ENCODE results near the gene PAM. TPM values are rescaled to one million over a fixed set of nuclear protein-coding genes. Genes with fewer than 3 reads are reported as not detected.
"Not testable (repeated sequence)": the region's sequence is repeated elsewhere in the genome, so short reads cannot be mapped to it uniquely, and the experiment has no call there.

The PAM gene
- total RNA-seq, 4 donors from 2014 or later: 73.0 to 181 (median 138) TPM

DNA sequence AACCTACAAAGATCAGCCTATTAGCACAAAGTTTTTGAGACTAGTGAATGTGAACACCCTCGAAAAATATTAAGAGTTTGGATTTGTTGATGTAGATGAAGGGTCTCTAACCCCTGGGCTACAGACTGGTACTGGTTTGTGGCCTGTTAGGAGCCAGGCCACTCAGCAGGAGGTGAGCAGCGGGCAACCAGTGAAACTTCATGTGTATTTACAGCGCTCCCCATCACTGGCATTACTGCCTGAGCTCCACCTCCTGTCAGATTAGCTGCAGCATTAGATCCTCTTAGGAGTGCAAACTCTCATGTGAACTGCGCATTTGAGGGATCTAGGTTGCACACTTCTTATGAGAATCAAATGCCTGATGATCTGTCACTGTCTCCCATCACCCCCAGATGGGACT, 11.2 kb upstream of the PAM start:
- H3K36me3 ChIP-seq: no peaks in the 10 kb centered on the region
- no peak overlapping the region for H3K27ac ChIP-seq
- 80 to 89% methylated on average over 1 to 4 of the region's 4 CpGs for WGBS, 2 donors (ENCODE audit: low coverage in 1 of 2)
- intact Hi-C loops (cut with DNase I; ENCODE audit: low total_unique reads): no loop called here
- DNase-seq: no peak
- H3K4me3 ChIP-seq: no peak overlapping the region
- in situ Hi-C loops (cut with MboI; ENCODE audit: low pct_ligation_motif_present in 1 of 4, low pct_unique_long_range_greater_than_20kb in 1 of 4, low sequenced_read_pairs in 3 of 4): no loop called here
- H3K27me3 ChIP-seq: no peaks in the 10 kb centered on the region
- no peaks in the 10 kb centered on the region for H3K9me3 ChIP-seq
- H3K4me1 ChIP-seq: no peaks in the 10 kb centered on the region
- TF ChIP-seq POLR2AphosphoS5 (IDR thresholded peaks at IDR 0.05): no peak
- no peak for TF ChIP-seq EP300 (IDR thresholded peaks at IDR 0.05; ENCODE audit: low read depth)
- TF ChIP-seq POLR2A (IDR thresholded peaks at IDR 0.05): no peak
- no peak for TF ChIP-seq CTCF (IDR thresholded peaks at IDR 0.05)

GRCh38 chr5:102747386-102748166, 7.5 kb upstream of the PAM start:
- WGBS, 2 donors (ENCODE audit: low coverage in 1 of 2): 65 to 73% methylated on average over 4 of the region's 4 CpGs
- no peak overlapping the region for H3K27ac ChIP-seq
- TF ChIP-seq CTCF (IDR thresholded peaks at IDR 0.05) (no peak), POLR2AphosphoS5 (IDR thresholded peaks at IDR 0.05) (no peak), POLR2A (IDR thresholded peaks at IDR 0.05) (no peak), EP300 (IDR thresholded peaks at IDR 0.05; ENCODE audit: low read depth) (no peak)
- no peaks in the 10 kb centered on the region for H3K36me3 ChIP-seq
- H3K4me1 ChIP-seq: no peaks in the 10 kb centered on the region
- intact Hi-C loops (cut with DNase I; ENCODE audit: low total_unique reads): no loop called here
- in situ Hi-C loops (cut with MboI; ENCODE audit: low pct_ligation_motif_present in 1 of 4, low pct_unique_long_range_greater_than_20kb in 1 of 4, low sequenced_read_pairs in 3 of 4): no loop called here
- H3K27me3 ChIP-seq: no peaks in the 10 kb centered on the region
- H3K4me3 ChIP-seq: no peak overlapping the region
- no peaks in the 10 kb centered on the region for H3K9me3 ChIP-seq
- no peak for DNase-seq

GRCh38 chr5:102749416-102750030, 5.6 kb upstream of the PAM start:
- DNase-seq: no peak
- WGBS, 2 donors (ENCODE audit: low coverage in 1 of 2): 59% methylated on average over 5 of the region's 5 CpGs
- no peak for TF ChIP-seq EP300 (IDR thresholded peaks at IDR 0.05; ENCODE audit: low read depth)
- no peak for TF ChIP-seq POLR2AphosphoS5 (IDR thresholded peaks at IDR 0.05)
- no peak for TF ChIP-seq CTCF (IDR thresholded peaks at IDR 0.05)
- no peak for TF ChIP-seq POLR2A (IDR thresholded peaks at IDR 0.05)
- in situ Hi-C loops (cut with MboI; ENCODE audit: low pct_ligation_motif_present in 1 of 4, low pct_unique_long_range_greater_than_20kb in 1 of 4, low sequenced_read_pairs in 3 of 4) (loop anchor here in 1 of 4 donors (25.0 kb wide), 1 partner anchor 388 kb away; no protein-coding TSS in a partner anchor), intact Hi-C loops (cut with DNase I; ENCODE audit: low total_unique reads) (no loop called here)
- H3K27ac ChIP-seq: no peak overlapping the region
- H3K36me3 ChIP-seq: no peaks in the 10 kb centered on the region
- no peak overlapping the region for H3K4me3 ChIP-seq
- H3K9me3 ChIP-seq: no peaks in the 10 kb centered on the region
- H3K27me3 ChIP-seq: peaks cover 9% of the 10 kb centered on the region
- peaks cover 0 to 8% (median 6%) of the 10 kb centered on the region in 4 donors for H3K4me1 ChIP-seq

DNA sequence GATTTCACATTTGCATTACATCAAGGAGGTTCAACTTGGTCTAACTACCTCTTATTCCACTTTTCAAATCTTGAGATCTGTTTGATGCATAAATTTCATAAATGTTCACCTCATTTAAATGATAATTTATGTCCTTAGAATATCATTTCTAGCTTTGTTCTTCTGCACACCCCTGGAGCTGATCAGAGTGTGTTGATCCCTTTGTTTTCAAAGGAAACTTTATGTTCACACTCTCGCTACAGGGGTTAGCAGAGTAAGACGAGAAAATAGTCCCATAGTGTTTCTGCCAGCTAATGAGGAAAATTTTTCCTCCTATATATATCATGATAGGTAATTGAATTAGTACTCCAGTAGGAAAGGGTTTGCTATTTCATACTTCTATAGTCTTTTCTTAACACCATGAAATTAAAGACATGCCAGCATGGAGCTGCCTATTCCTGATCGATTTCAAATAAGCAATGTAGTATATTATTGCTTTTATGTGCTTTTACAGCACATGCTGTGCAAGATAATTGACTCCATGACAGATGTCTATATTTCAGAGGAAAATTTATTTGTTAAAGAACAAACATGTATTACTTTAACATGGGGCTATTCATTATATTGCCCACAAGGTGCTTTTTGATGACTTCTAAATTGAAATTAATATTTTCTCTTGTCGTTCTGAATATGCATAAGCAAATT, 4.8 kb upstream of the PAM start:
- DNase-seq: no peak
- no peaks in the 10 kb centered on the region for H3K9me3 ChIP-seq
- H3K27ac ChIP-seq: no peak overlapping the region
- H3K36me3 ChIP-seq: no peaks in the 10 kb centered on the region
- H3K4me3 ChIP-seq: no peak overlapping the region
- 73 to 78% methylated on average over 4 of the region's 4 CpGs for WGBS, 2 donors (ENCODE audit: low coverage in 1 of 2)
- intact Hi-C loops (cut with DNase I; ENCODE audit: low total_unique reads) (no loop called here), in situ Hi-C loops (cut with MboI; ENCODE audit: low pct_ligation_motif_present in 1 of 4, low pct_unique_long_range_greater_than_20kb in 1 of 4, low sequenced_read_pairs in 3 of 4) (loop anchor here in 1 of 4 donors (25.0 kb wide), 1 partner anchor 387 kb away; no protein-coding TSS in a partner anchor)
- TF ChIP-seq EP300 (IDR thresholded peaks at IDR 0.05; ENCODE audit: low read depth) (no peak), POLR2AphosphoS5 (IDR thresholded peaks at IDR 0.05) (no peak), POLR2A (IDR thresholded peaks at IDR 0.05) (no peak), CTCF (IDR thresholded peaks at IDR 0.05) (no peak)
- H3K4me1 ChIP-seq: peaks cover 0 to 10% (median 9%) of the 10 kb centered on the region in 4 donors
- H3K27me3 ChIP-seq: peaks cover 9% of the 10 kb centered on the region

- intact Hi-C loops (cut with DNase I; ENCODE audit: low total_unique reads); H3K4me3 ChIP-seq; H3K27me3 ChIP-seq; DNase-seq; H3K9me3 ChIP-seq; H3K27ac ChIP-seq; H3K36me3 ChIP-seq: not testable (repeated sequence)
- 91% methylated on average over 31 of the region's 32 CpGs; no CpG with 5 or more reads in 1 of the 2 donors for WGBS, 2 donors (ENCODE audit: low coverage in 1 of 2)
- in situ Hi-C loops (cut with MboI; ENCODE audit: low pct_ligation_motif_present in 1 of 4, low pct_unique_long_range_greater_than_20kb in 1 of 4, low sequenced_read_pairs in 3 of 4): loop anchor here in 1 of 4 donors (25.0 kb wide), 1 partner anchor 385 kb away; no protein-coding TSS in a partner anchor
- peaks cover 4 to 19% (median 10%) of the 10 kb centered on the region in 4 donors for H3K4me1 ChIP-seq
Observed at GRCh38 chr5:102751903-102752376, 3.2 kb upstream of the PAM start.

Measured in transverse colon (tissue), 4 donors.